Measurements from ENCODE around the gene ANKRD10. TPM values are rescaled to one million over a fixed set of nuclear protein-coding genes. Genes with fewer than 3 reads are reported as not detected.

Gene ANKRD10
- total RNA-seq, 2 experiments from 2014 or later = 75.5 to 83.8 TPM

GRCh38 chr13:110924639-110924934, 9.7 kb upstream of the ANKRD10 start:
- no peak overlapping the region for H3K4me3 Mint-ChIP-seq
- H3K4me1 ChIP-seq (ENCODE audit: insufficient read depth, low read length) = peaks cover 5% of the 10 kb centered on the region
- POLR2A ChIA-PET = no interaction called here
- ATAC-seq (ENCODE audit: poor library complexity) = no peak
- no peaks in the 10 kb centered on the region for H3K9me3 Mint-ChIP-seq
- no peak overlapping the region for H3K27ac Mint-ChIP-seq
- H3K27ac ChIP-seq (ENCODE audit: low read depth in 1 of 2, low read length in 2 of 2) = no peak overlapping the region
- intact Hi-C loops (cut with DNase I, micrococcal nuclease) = no loop called here
- no peaks in the 10 kb centered on the region for H3K36me3 ChIP-seq (ENCODE audit: insufficient read depth, low read length)
- H3K27me3 Mint-ChIP-seq = peaks cover 74% of the 10 kb centered on the region
- TF ChIP-seq, protein P1, sequence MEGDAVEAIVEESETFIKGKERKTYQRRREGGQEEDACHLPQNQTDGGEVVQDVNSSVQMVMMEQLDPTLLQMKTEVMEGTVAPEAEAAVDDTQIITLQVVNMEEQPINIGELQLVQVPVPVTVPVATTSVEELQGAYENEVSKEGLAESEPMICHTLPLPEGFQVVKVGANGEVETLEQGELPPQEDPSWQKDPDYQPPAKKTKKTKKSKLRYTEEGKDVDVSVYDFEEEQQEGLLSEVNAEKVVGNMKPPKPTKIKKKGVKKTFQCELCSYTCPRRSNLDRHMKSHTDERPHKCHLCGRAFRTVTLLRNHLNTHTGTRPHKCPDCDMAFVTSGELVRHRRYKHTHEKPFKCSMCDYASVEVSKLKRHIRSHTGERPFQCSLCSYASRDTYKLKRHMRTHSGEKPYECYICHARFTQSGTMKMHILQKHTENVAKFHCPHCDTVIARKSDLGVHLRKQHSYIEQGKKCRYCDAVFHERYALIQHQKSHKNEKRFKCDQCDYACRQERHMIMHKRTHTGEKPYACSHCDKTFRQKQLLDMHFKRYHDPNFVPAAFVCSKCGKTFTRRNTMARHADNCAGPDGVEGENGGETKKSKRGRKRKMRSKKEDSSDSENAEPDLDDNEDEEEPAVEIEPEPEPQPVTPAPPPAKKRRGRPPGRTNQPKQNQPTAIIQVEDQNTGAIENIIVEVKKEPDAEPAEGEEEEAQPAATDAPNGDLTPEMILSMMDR (IDR thresholded peaks at IDR 0.05) = no peak
- no peaks in the 10 kb centered on the region for H3K36me3 Mint-ChIP-seq (ENCODE audit: low read depth)
- H3K9me3 ChIP-seq (ENCODE audit: control insufficient read depth in 1 of 2, insufficient read depth in 1 of 2, low read length in 2 of 2) = peaks cover 0 to 5% of the 10 kb centered on the region in 2 experiments
- peaks cover 8 to 55% of the 10 kb centered on the region in 2 experiments for H3K27me3 ChIP-seq (ENCODE audit: control insufficient read depth in 1 of 2, insufficient read depth in 2 of 2, low read length in 2 of 2)
- H3K4me1 Mint-ChIP-seq (ENCODE audit: low read depth) = peaks cover 4% of the 10 kb centered on the region
- H3K4me3 ChIP-seq (ENCODE audit: low read length) = no peak overlapping the region
- CTCF ChIA-PET = interaction anchor here (1.8 kb wide), 1 partner anchor 9 kb away, joined by 5 read pairs; the partner anchor contains the start of gene ANKRD10
- DNase-seq = no peak

DNA sequence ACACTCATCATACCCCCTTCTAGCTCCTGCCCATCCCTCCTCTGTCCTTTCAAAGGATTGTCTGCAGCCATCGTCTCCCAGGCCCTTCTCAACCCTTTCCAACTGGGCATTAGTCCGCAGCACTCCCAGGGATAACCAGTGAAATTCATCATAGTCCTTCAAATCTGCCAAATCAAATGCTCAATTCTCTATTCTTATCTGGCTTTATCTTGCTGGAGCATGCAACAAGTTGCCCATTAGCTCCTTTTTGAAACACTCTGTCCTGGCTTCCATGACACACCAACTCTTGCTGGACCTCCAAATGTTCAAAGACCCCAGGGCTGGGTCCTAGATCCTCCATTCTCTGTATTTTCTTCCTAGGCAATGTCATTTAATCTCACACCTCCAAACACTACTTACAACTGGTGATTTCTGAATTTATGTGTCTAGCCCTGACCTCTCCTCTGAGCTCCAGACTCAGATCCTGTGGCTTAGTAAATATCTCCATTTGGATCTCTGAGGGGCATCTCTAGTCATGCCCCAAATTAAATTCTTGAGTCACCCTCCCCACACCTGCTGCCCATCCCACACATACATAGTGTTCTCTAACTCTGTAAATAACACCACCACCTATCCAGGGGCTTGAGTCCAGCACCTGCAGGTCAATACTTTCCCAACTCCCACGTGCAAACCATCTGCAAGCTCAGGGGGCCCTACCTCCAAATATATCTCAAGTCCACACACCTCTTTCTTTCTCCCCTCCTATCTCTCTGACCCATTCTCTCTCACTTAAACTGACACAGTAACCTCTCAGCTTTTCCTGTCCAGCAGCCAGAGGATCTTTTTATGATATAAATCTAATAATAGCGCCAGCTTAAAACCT, 9.1 kb upstream of the ANKRD10 start:
- Mint-ChIP-seq H3K36me3 (ENCODE audit: low read depth) (no peaks in the 10 kb centered on the region), H3K27ac (no peak overlapping the region), H3K9me3 (no peaks in the 10 kb centered on the region), H3K4me3 (no peak overlapping the region), H3K4me1 (ENCODE audit: low read depth) (peaks cover 4% of the 10 kb centered on the region), H3K27me3 (peaks cover 68% of the 10 kb centered on the region)
- no peaks in the 10 kb centered on the region for H3K36me3 ChIP-seq (ENCODE audit: insufficient read depth, low read length)
- TF ChIP-seq, protein P1 (IDR thresholded peaks at IDR 0.05) = no peak
- intact Hi-C loops (cut with DNase I, micrococcal nuclease) = no loop called here
- peaks cover 5% of the 10 kb centered on the region for H3K4me1 ChIP-seq (ENCODE audit: insufficient read depth, low read length)
- H3K4me3 ChIP-seq (ENCODE audit: low read length) = no peak overlapping the region
- no peak overlapping the region for H3K27ac ChIP-seq (ENCODE audit: low read depth in 1 of 2, low read length in 2 of 2)
- CTCF ChIA-PET = interaction anchor here (1.8 kb wide), 1 partner anchor 9 kb away, joined by 5 read pairs; the partner anchor contains the start of gene ANKRD10
- POLR2A ChIA-PET = no interaction called here
- H3K27me3 ChIP-seq (ENCODE audit: control insufficient read depth in 1 of 2, insufficient read depth in 2 of 2, low read length in 2 of 2) = peaks cover 6 to 50% of the 10 kb centered on the region in 2 experiments
- peaks cover 0 to under 1% of the 10 kb centered on the region in 2 experiments for H3K9me3 ChIP-seq (ENCODE audit: control insufficient read depth in 1 of 2, insufficient read depth in 1 of 2, low read length in 2 of 2)
- DNase-seq (no peak), ATAC-seq (ENCODE audit: poor library complexity) (no peak)

DNA sequence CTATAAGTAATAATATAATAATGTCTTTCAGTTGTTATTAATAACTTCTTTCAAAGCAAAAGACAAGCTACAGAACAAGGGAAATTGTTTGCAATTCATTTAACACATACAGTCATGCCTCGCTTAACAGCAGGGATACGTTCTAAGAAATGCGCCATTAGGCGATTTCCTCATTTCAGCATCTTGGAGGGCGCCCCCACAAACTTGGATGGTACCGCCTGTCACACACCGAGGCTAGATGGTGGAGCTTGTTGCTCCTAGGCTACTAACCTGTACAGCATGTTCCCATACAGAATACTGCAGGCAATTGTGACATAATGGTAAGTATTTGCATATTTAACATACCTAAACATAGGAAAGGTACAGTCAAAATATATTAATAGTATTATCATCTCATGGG, 8.2 kb upstream of the ANKRD10 start:
- Histone ChIP-seq H3K36me3 (ENCODE audit: insufficient read depth, low read length) (no peaks in the 10 kb centered on the region), H3K4me1 (ENCODE audit: insufficient read depth, low read length) (peaks cover 5% of the 10 kb centered on the region), H3K27me3 (ENCODE audit: control insufficient read depth in 1 of 2, insufficient read depth in 2 of 2, low read length in 2 of 2) (peaks cover 6 to 44% of the 10 kb centered on the region in 2 experiments), H3K27ac (ENCODE audit: low read depth in 1 of 2, low read length in 2 of 2) (no peak overlapping the region), H3K4me3 (ENCODE audit: low read length) (no peak overlapping the region), H3K9me3 (ENCODE audit: control insufficient read depth in 1 of 2, insufficient read depth in 1 of 2, low read length in 2 of 2) (no peaks in the 10 kb centered on the region)
- no peak for ATAC-seq (ENCODE audit: poor library complexity)
- DNase-seq = no peak
- ChIA-PET POLR2A (interaction anchor here (0.7 kb wide), 1 partner anchor 208 kb away, joined by 3 read pairs; no protein-coding TSS in a partner anchor), CTCF (no interaction called here)
- intact Hi-C loops (cut with DNase I, micrococcal nuclease) = no loop called here
- peaks cover 5% of the 10 kb centered on the region for H3K4me1 Mint-ChIP-seq (ENCODE audit: low read depth)
- peaks cover 59% of the 10 kb centered on the region for H3K27me3 Mint-ChIP-seq
- TF ChIP-seq, protein P1 (IDR thresholded peaks at IDR 0.05) = no peak
- H3K9me3 Mint-ChIP-seq = no peaks in the 10 kb centered on the region
- H3K4me3 Mint-ChIP-seq = no peak overlapping the region
- no peaks in the 10 kb centered on the region for H3K36me3 Mint-ChIP-seq (ENCODE audit: low read depth)
- H3K27ac Mint-ChIP-seq = no peak overlapping the region

Data from CD4-positive, alpha-beta T cell (primary cell).